Activated CD4-positive, alpha-beta T cell treated with anti-CD3 and anti-CD28 coated beads, Interleukin-2, amount 50 U/mL, for 4 hours (primary cell): ENCODE results near the gene KITLG.
"Not testable (repeated sequence)": the region's sequence is repeated elsewhere in the genome, so short reads cannot be mapped to it uniquely, and the experiment has no call there.

Experiments used
- DNase-seq, 2 experiments: peaks; one replicate each; pipeline ENCODE4 v3.0.0-alpha.2; 2020

Gene KITLG

DNA sequence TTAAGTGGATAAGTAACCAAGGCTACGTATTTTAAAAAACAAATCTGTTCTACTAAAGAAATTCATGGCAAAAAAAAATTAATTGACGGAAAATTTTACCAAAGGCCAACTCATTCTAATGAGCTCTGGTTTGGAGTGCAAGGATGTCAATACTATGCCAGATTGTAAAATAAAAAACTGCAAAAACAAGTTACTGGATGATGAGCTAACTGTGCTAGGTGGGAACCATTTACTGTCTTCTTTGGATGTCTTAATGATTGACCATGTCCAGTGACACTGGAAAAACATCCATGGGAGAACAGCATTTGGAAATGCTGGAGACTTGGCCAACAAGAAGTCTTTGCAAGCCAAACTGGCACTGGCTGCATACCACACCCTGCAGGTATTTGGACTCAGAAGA, 41.6 kb downstream of the KITLG start:
- DNase-seq = no peak

DNA sequence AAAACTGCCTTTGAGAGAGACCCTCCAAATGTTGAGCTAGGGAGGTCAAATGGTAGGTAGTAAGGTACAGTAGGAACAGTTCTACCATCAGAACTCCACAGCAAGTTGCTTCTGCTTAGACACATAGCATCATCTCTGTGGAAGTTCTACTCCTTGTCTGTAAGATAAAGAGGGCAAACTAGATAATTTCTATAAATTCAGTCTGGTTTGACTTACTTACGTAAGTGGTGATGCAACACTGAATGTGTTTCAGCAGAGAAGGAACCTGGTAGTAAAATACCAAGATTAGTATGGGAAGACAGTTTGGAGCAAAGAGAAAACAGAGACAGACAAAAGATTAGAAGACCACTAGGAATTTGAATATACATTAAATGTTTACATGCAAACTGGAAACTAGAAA, 42.0 kb downstream of the KITLG start:
- no peak for DNase-seq

- no peak for DNase-seq
Observed at GRCh38 chr12:88530868-88531267, 49.4 kb downstream of the KITLG start.

GRCh38 chr12:88529531-88530488, 50.5 kb downstream of the KITLG start:
- DNase-seq = no peak

GRCh38 chr12:88522961-88523360, 57.3 kb downstream of the KITLG start:
- DNase-seq = no peak

- DNase-seq = no peak
Observed at GRCh38 chr12:88520436-88520820, 59.8 kb downstream of the KITLG start.

DNA sequence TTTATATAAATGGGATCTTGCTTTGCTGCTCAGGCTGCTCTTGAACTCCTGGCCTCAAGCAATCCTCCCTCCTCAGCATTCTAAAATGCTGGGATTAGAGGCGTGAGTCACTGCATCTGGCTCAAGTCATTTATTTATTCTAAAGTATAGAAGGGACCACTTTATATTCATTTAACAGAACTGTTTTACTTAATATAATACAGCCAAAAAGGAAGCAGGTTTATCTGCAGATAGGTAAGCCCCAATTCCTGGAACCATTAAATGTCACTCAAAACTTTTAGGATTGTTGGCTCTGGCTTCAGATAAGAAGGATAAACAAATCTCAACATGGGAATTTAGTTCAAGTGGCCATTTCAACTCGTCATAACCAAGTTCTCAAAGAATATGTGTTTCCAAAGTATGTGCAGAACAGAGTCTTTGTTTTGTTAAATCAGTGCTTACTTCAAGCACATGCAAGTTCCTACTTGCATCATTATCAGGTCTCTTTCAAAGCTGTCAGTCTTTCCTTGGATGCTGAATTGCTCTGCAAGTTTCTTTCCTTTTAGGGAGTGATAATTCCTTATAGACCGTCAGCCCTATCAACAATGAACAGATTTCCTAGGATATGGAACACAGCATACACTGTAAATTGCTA, 60.4 kb downstream of the KITLG start:
- DNase-seq = no peak

DNA sequence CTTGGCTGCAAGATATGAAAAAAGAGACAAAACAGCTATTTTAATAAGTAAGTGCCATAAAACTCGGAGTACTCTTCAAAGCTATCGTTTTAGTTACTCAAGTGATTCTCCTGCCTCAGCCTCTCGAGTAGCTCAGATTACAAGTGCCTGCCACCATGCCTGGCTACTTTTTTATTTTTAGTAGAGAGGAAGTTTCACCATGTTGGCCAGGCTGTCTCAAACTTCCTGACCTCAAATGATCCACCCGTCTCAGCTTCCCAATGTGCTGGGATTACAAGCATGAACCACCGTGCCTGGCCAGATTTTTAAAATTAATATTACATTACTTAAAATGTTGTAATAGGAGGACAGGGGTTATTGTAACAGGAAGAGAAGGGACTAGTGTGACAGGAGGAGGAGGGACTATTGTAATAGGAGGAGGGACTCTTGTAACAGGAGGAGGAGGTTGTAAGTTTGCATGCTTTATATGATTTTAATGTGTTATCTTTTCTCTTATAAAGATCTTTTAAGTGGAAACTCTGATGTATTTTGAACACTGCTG, 61.3 kb downstream of the KITLG start:
- no peak for DNase-seq

DNA sequence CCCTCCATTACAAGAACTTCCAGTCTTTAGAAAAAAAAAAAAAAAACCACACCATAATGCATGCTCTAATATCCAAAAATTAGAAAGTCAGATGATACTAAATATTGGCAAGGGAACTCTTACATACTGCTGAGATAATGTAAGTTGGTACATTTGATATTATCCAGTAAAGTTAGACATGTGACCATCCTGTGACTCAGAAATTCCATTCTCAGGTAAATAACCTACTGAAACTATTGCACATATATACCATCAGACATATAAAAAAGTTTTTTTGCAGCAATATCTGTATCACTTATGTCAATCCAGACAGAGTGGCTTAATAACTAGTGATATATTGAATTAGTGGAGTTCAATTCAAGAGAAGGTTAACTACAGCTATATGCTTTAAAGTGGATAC, 63.5 kb downstream of the KITLG start:
- no peak for DNase-seq

- DNase-seq = no peak
Observed at GRCh38 chr12:88510843-88511242, 69.4 kb downstream of the KITLG start.

DNA sequence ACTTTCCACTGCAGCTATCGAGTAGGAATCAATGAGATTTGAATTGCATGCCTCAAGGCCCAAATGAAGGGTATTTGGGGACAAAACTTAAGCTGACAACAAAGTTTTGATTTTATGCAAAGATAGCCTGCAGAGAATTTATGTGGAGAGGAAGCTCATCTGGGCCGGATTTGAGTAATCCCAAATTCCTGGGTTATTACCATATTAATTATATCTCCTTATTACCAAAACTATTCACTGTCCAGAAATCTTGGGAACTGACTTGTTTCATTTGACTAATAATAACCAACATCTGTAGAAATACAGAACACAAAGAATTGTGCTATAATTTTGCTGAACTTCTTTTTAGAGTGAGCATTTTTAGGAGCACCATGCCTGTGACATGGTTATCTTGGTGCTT, 70.4 kb downstream of the KITLG start:
- no peak for DNase-seq

GRCh38 chr12:88509347-88509746, 70.9 kb downstream of the KITLG start:
- DNase-seq = no peak

- DNase-seq = not testable (repeated sequence)
Observed at GRCh38 chr12:88507851-88508250, 72.4 kb downstream of the KITLG start.

- no peak for DNase-seq
Observed at GRCh38 chr12:88507270-88507669, 73.0 kb downstream of the KITLG start.

DNA sequence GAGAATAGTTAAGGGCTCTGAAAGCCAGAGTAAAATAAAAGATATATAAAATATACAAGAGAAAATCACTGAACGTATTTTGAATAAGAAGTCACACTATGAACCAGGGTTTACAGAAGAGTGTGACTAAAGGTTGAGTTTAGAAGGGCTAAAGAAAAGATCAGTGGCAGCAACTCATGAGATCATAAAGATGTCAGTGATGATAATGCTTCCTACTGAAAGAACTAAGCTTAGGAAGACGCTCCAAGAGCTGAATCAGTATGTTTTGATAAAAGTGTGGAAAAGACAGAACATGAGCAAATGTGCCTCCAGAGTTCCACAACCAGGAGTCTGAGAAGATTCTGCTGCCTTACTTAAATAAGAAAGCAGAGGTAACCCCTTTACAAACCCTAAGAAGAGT, 74.6 kb downstream of the KITLG start:
- DNase-seq = no peak

- DNase-seq = no peak
Observed at GRCh38 chr12:88503281-88503703, 77.0 kb downstream of the KITLG start.

DNA sequence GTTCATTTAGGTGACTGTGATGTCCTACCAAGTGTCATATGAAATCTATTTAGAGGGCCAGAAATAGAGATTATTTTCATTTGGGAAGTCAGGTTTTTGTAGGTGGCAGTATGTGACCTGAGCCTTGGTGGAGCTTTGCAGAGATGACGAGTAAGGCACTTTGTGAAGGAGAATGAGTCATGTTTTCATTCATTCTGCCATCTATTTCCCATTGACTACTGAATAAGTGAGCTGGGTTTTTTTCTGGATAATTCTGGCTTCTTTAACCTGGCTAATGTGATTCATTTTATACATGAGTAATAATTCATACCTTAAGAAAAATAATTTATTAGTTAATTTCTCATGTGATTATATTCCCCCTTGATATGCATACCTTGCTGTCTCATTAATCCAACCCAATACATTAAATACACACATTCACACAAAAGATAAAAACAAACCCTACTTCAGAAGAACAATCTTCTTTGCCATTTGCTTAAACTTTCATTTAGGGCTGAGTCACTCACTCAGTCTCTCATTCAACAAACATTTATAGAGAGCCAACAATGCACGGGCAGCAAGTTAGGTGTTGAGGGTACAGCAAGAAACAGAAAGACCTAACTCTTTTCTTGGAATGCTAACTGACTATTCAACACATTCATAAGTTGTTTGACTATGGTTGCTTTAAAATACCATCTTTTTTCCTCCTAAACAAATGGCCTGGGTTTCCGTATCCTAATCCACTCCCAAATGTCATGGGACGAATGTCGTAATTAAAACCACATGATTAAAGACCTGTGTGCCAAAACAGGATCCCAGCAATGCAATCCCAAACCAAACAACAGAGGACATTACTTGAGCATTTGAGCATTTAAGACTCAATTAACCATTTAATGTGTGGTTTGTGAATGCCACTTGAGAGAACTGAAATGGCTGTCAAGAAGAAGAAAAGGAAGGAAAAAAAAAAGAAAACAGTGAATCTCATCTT, 78.0 kb downstream of the KITLG start:
- DNase-seq = no peak

DNA sequence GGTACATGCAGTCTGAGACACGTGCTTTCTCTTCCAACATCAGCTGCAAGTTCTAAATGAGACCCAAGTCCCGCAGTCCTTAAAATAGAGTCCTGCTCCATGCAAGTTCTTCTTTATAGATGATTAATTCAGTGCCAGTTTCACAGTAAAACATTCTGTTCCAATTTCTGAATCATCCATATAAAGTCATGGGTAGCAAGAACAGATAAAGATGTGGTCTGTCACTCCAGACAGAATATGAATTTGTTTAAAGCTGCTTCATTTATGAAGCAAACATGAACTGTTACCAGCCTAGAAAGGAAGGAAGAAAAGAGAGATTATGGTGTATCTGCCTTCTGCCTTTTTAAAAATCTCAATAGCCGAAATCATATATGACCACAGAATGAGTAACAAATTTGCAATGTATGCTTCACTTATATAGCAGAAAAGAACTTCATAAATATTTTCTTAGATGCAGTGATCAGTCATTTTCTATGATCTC, 83.3 kb downstream of the KITLG start:
- no peak for DNase-seq

GRCh38 chr12:88496429-88496828, 83.8 kb downstream of the KITLG start:
- no peak for DNase-seq

DNA sequence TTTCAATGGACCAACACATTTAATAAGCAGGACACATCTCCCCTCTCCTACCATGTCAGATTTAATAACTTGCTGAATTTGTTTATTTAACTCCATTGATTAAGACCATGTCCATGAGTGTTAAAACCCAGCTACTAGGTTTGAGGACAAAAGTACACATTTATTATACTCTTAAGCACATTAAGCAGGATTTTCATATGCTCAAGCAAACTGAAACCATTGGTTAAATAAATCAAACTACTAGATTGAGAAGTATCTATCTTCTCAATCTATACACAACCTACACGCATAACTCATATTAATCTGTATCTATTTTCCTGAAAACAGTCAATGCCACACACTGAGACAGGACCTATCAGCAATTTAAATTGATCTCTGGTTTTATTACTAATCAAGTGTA, 85.2 kb downstream of the KITLG start:
- DNase-seq = no peak

GRCh38 chr12:88494520-88494919, 85.8 kb downstream of the KITLG start:
- DNase-seq = no peak

GRCh38 chr12:88493636-88494035, 86.6 kb downstream of the KITLG start:
- no peak for DNase-seq

- no peak for DNase-seq
Observed at GRCh38 chr12:88490425-88490824, 89.8 kb downstream of the KITLG start.
